IPS-20b (cell line): ENCODE measurements around the gene KREMEN2.

Experiments
- H3K27ac ChIP-seq: one replicate; pipeline ENCODE4 v1.5.1; 2013; ENCODE audit warnings: low read length
- H3K27me3 ChIP-seq: 2 replicates; pipeline ENCODE4 v1.6.1; 2013; ENCODE audit warnings: mild to moderate bottlenecking, low read length, inconsistent platforms; ENCODE audit not compliant: insufficient read depth
- H3K36me3 ChIP-seq: 2 replicates; pipeline ENCODE4 v1.6.1; 2013; ENCODE audit warnings: low read depth, mild to moderate bottlenecking, inconsistent platforms, low read length, moderate library complexity; ENCODE audit not compliant: insufficient read depth
- H3K4me1 ChIP-seq: 2 replicates; pipeline ENCODE4 v1.6.1; 2013; ENCODE audit warnings: mild to moderate bottlenecking, control low read depth, inconsistent platforms, low read length, moderate library complexity; ENCODE audit not compliant: insufficient read depth
- H3K4me3 ChIP-seq: 2 replicates; pipeline ENCODE4 v1.5.1; 2013; ENCODE audit warnings: mild to moderate bottlenecking, low read length, inconsistent platforms
- H3K9ac ChIP-seq: 2 replicates; pipeline ENCODE4 v1.6.1; 2013; ENCODE audit warnings: low read depth, mild to moderate bottlenecking, inconsistent platforms, low read length, moderate library complexity
- H3K9me3 ChIP-seq: 2 replicates; pipeline ENCODE4 v1.6.1; 2013; ENCODE audit warnings: mild to moderate bottlenecking, low read depth, low read length, inconsistent platforms; ENCODE audit not compliant: insufficient read depth

KREMEN2 gene

DNA sequence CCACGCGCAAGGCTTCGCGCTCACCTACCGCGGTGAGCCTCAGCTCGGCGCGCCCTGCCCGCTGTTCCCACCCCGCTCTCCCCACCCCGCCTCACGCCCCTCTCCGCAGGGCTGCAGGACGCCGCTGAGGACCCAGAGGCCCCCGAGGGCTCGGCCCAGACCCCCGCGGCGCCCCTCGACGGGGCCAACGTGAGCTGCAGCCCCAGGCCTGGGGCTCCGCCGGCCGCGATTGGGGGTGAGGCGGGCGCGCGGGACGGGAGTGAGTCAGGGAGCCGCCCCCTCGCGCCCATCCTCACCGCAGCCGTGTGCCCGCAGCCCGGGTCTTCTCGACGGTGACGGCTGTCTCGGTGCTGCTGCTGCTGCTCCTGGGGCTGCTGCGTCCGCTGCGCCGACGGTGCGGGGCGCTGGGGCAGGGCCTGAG is 3.1 kb downstream of the KREMEN2 start:
- no peaks in the 10 kb centered on the region for H3K9me3 ChIP-seq
- H3K36me3 ChIP-seq = peaks cover 5% of the 10 kb centered on the region
- peaks cover 3% of the 10 kb centered on the region; the same call in 1 of the 2 replicates for H3K4me1 ChIP-seq
- no peak overlapping the region for H3K27ac ChIP-seq
- peaks cover 66% of the 10 kb centered on the region for H3K27me3 ChIP-seq
- no peak overlapping the region; the same call in 1 of the 2 replicates for H3K4me3 ChIP-seq
- no peak overlapping the region for H3K9ac ChIP-seq

DNA sequence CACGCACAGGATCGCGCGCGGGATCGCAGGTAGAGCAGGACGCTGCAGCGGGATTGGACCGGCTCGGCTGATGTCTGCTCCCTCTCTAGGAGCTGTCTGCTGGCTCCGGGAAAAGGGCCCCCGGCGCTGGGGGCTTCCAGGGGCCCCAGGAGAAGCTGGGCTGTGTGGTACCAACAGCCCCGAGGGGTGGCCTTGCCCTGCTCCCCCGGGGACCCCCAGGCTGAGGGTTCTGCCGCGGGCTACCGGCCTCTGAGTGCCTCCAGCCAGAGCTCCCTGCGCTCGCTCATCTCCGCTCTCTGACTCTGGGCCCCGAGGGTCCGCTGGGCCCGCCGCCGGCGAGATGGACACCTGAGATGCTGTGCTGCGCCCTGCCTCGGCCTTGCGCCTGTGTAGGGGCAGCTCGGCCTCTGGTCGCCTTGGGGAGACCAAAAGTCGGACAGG is 3.7 kb downstream of the KREMEN2 start:
- Histone ChIP-seq H3K9me3 (no peaks in the 10 kb centered on the region), H3K4me1 (peaks cover 3% of the 10 kb centered on the region; the same call in 1 of the 2 replicates), H3K9ac (no peak overlapping the region)

GRCh38 chr16:2968368-2968737 is 4.3 kb downstream of the KREMEN2 start:
- no peak overlapping the region for H3K27ac ChIP-seq

More for the DNA sequence above, 3.7 kb downstream of the KREMEN2 start:
- no peak overlapping the region for H3K4me3 ChIP-seq
- H3K27me3 ChIP-seq = peaks cover 60% of the 10 kb centered on the region
- H3K27ac ChIP-seq = no peak overlapping the region
- H3K36me3 ChIP-seq = peaks cover 10% of the 10 kb centered on the region

DNA sequence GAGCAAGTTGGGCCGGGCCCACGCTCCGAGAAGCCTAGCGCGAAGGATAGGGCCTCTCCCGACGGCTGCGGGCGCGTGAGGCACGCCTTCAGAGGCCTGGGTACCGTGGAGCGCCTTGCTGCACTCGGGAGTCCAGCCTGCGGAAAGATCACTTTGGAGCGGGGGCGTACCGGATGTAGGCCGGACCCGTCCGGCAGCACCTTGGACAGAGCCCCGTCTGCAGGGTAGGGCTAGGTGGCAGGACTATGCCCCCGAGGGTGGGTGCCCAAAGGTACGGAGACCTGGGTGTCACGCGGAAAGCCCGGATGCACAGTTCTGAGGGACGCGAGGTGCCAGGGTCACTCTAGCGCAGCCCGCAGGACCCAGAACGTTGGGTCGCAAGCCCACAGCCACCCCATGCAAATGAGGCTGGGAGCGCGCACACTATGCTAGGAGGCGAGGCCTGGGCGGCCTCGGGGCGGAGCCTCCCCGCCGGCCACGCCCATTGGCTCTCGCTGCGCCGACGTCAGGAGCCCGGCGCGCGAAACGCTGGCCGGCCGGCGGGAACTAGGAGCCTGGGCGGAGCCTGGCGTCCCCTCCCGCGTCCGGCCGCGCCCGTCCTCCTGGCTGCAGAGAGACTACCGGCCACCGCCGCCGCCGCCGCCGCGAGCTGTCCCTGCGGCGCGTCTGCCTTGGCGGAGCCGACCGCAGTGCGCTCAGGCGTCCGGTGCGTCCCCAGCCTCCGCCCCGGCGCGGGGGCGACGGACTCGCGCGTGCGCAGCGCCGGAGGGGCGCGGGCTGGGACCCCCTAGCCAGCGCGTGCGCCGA is 4.9 kb downstream of the KREMEN2 start, which contains the start of gene PAQR4:
PAQR4 (plus strand) TSS at position 611 of the 807 bp plus-strand sequence. CDS start 327 bp downstream, outside the sequence.
- Histone ChIP-seq H3K36me3 (peaks cover 22% of the 10 kb centered on the region), H3K4me1 (peaks cover 3% of the 10 kb centered on the region; the same call in 1 of the 2 replicates), H3K27ac (no peak within 1 kb of the TSS), H3K27me3 (peaks cover 48% of the 10 kb centered on the region), H3K9ac (peak within 1 kb of the TSS; percentile 76), H3K9me3 (no peaks in the 10 kb centered on the region), H3K4me3 (peak within 1 kb of the TSS; percentile 79)

More at GRCh38 chr16:2968368-2968737, 4.3 kb downstream of the KREMEN2 start:
- peaks cover 3% of the 10 kb centered on the region; the same call in 1 of the 2 replicates for H3K4me1 ChIP-seq
- H3K36me3 ChIP-seq = peaks cover 16% of the 10 kb centered on the region
- peaks cover 54% of the 10 kb centered on the region for H3K27me3 ChIP-seq
- peak overlapping the region; percentile 79; the same call in 1 of the 2 replicates for H3K4me3 ChIP-seq
- H3K9me3 ChIP-seq = no peaks in the 10 kb centered on the region
- no peak overlapping the region for H3K9ac ChIP-seq

GRCh38 chr16:2969545-2970521 is 5.8 kb downstream of the KREMEN2 start:
- no peak overlapping the region for H3K27ac ChIP-seq
- H3K36me3 ChIP-seq = peaks cover 31% of the 10 kb centered on the region
- peak overlapping the region; percentile 79 for H3K4me3 ChIP-seq
- H3K27me3 ChIP-seq = peaks cover 39% of the 10 kb centered on the region
- H3K9ac ChIP-seq = peak overlapping the region; percentile 76
- H3K4me1 ChIP-seq = peaks cover 3% of the 10 kb centered on the region; the same call in 1 of the 2 replicates
- no peaks in the 10 kb centered on the region for H3K9me3 ChIP-seq

- peaks cover 33% of the 10 kb centered on the region for H3K27me3 ChIP-seq
- H3K9me3 ChIP-seq = no peaks in the 10 kb centered on the region
- H3K36me3 ChIP-seq = peaks cover 38% of the 10 kb centered on the region
- H3K9ac ChIP-seq = peak overlapping the region; percentile 37; the same call in 1 of the 2 replicates
- peak overlapping the region; percentile 79 for H3K4me3 ChIP-seq
- H3K4me1 ChIP-seq = peaks cover 3% of the 10 kb centered on the region; the same call in 1 of the 2 replicates
- no peak overlapping the region for H3K27ac ChIP-seq
These were observed 6.5 kb downstream of the KREMEN2 start for GRCh38 chr16:2970563-2970962.

GRCh38 chr16:2971134-2971984 is 7.3 kb downstream of the KREMEN2 start:
- peaks cover 25% of the 10 kb centered on the region for H3K27me3 ChIP-seq
- H3K9me3 ChIP-seq = no peaks in the 10 kb centered on the region
- no peak overlapping the region for H3K4me3 ChIP-seq
- peaks cover 46% of the 10 kb centered on the region for H3K36me3 ChIP-seq
- no peak overlapping the region for H3K9ac ChIP-seq
- H3K27ac ChIP-seq = no peak overlapping the region
- peaks cover 3% of the 10 kb centered on the region; the same call in 1 of the 2 replicates for H3K4me1 ChIP-seq

GRCh38 chr16:2971985-2972784 is 8.1 kb downstream of the KREMEN2 start:
- Histone ChIP-seq H3K4me1 (peaks cover 3% of the 10 kb centered on the region; the same call in 1 of the 2 replicates), H3K9ac (no peak overlapping the region)

DNA sequence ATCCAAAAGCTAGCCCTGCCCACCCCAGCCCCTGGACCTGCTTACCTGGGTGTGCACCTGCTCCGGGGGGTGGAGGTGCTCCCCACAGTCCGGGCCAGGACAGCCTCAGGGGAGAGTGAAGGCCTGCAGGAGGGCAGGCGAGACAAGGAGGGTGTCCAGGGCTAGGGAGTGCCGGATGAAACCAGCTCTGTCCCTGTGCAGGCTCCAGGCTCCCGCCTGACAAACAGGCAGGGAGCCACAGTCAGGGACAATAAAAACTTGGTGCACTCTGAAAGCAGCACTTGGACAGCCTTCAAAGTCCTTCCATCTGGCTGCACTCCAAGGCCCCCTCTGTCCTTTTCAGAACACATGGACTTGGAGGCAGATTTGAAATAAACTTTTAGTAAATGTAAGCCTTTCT is 9.0 kb downstream of the KREMEN2 start:
- Histone ChIP-seq H3K4me1 (peaks cover 3% of the 10 kb centered on the region; the same call in 1 of the 2 replicates), H3K27ac (no peak overlapping the region)

More at GRCh38 chr16:2971985-2972784, 8.1 kb downstream of the KREMEN2 start:
- H3K27ac ChIP-seq = no peak overlapping the region
- H3K9me3 ChIP-seq = no peaks in the 10 kb centered on the region
- H3K4me3 ChIP-seq = no peak overlapping the region
- peaks cover 17% of the 10 kb centered on the region for H3K27me3 ChIP-seq
- peaks cover 54% of the 10 kb centered on the region for H3K36me3 ChIP-seq

More for the DNA sequence above, 9.0 kb downstream of the KREMEN2 start:
- H3K4me3 ChIP-seq = no peak overlapping the region
- peaks cover 8% of the 10 kb centered on the region for H3K27me3 ChIP-seq
- no peak overlapping the region for H3K9ac ChIP-seq
- no peaks in the 10 kb centered on the region for H3K9me3 ChIP-seq
- H3K36me3 ChIP-seq = peaks cover 63% of the 10 kb centered on the region
